GM21723 (cell line): ENCODE results near the gene SLC27A1.
"Not testable (repeated sequence)": the region's sequence is repeated elsewhere in the genome, so short reads cannot be mapped to it uniquely, and the experiment has no call there.

ENCODE experiments used
- ATAC-seq: cut with Tn5 transposase; IDR thresholded peaks from one replicate; pipeline ENCODE4 v1.9.1; 2021; ENCODE audit warnings: mild to moderate bottlenecking, moderate library complexity; ENCODE audit not compliant: unreplicated experiment

SLC27A1 gene

DNA sequence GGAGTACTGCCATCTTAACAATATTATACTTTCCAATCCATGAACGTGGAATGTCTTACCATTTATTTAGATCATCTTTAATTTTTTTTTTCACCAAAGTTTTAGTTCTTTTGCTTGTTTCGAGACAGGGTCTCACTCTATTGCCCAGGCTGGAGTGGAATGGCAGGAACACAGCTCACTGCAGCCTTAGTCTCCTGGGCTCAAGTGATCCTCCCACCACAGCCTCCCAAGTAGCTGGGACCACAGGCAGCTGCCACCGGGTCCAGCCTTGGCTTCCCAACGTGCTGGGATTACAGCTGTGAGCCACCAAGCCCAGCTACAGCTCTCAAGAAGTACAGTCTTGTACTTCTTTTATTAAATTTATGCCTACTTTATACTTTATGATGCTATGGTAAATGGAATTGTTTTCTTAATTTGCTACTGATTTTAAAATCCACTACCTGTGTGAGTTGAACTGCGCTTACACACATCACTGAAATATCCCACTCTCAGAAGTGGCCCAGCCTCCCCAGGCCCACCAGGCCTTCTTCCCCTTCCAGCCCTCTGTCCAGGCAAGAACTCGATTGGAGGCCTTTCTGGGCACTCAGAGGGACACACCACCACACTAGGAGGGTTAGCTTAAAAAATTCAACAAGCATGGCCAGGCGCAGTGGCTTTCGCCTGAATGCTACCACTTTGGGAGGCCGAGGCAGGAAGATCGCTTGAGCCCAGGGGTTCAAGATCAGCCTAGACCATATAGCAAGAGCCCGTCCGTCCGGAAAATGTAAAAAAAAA, 40.1 kb downstream of the SLC27A1 start:
- no peak for ATAC-seq

DNA sequence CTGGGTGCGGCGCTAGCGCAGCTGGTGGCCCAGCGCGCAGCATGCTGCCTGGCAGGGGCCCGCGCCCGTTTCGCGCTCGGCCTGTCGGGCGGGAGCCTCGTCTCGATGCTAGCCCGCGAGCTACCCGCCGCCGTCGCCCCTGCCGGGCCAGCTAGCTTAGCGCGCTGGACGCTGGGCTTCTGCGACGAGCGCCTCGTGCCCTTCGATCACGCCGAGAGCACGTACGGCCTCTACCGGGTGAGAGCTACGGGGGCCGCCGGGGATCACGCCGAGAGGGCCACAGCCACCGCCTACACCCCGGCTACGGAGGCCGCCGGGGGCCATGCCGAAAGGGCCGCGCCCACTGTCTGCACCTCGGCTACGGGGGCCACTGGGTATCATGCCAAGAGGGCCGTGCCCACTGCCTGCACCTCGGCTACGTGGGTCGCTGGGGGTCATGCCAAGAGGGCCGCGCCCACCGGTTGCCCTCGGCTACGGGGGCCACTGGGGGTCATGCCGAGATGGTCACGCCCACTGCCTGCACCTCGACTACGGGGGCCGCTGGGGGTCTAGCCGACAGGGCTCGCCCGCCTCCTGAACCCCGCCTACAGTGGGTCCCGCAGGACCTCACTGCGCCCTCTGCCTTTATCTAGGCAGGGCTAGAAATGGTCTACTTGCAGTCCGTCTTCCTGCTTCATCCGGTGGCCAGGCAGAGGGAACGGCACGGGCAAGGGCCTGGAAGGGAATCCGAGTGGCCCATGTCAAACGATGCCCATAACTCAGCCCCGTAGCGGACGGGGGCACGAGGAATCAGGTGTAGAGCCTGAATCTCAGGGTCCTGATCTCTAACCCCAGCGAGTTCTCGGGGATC, 41.6 kb downstream of the SLC27A1 start:
- ATAC-seq: peak; percentile 57

DNA sequence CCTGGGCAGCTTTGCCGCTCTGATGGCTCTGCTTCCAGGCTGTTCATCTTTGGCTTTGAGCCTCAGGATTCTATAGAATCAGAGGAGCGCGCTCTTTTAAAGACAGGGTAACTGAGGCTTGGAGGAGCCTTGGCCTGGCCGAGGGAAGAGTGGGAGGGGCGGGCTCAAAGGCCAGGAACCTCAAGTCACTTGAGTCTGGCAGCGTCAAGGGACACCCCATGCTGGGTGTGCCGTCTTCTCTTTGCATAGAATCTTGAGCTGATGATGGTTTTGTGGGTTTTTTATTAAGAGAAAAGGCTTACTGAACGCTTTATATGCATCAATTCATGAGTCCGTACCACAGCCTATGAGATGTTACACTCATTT, 42.2 kb downstream of the SLC27A1 start:
- ATAC-seq: peak; percentile 2

DNA sequence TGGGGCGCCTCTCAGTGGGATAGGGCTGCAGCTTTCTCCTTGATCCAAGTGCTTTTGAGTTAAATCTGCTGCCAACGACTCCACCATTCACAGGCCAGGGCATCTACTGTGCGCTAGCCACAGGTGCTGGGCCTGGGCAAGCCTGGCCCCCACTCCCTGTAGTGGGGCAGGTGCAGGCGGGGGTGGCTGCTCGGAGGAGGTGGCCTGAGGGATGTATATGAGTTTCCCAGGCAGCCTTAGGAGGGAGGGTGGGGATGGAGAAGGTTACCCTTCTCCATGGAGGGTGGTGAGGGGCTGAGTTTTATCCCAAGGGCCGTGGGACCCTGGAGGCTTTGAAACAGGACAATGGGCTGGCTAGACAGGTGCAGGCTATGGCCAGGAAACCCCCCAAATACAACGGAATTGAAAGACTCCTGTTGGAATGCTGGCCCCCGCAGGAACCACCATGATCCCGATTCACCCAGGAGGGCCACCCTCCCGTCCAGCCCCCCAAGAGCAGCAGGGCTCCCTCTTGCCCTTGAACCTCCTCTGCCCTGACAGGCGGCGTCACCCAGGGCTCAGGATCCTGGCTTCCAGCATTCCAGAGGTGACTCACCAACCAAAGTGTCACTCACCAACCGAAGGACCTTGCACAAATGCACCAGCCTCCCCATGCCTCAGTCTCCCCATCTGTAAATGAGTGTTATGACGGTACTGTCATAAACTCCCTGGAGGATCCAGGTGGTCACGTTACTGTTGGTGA, 45.3 kb downstream of the SLC27A1 start:
- no peak for ATAC-seq

DNA sequence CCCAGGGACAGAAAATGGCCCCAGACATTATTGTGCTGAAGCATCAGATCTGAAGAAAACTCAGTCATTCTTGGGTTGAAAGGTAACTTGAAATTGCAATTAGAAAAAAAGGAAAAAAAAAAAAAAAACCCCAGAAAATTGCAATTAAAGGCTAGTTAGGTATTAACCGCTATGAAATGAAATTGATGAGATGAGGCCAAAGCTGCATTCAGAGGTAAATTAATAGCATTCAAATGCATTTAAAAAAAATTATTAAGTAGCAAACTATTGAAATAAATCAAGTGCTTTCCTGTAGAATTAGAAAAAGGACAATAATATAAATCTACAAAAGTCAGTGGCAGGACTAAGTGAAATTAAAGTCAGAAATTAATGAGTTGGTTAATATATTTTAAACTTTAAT, 47.6 kb downstream of the SLC27A1 start:
- ATAC-seq: no peak

DNA sequence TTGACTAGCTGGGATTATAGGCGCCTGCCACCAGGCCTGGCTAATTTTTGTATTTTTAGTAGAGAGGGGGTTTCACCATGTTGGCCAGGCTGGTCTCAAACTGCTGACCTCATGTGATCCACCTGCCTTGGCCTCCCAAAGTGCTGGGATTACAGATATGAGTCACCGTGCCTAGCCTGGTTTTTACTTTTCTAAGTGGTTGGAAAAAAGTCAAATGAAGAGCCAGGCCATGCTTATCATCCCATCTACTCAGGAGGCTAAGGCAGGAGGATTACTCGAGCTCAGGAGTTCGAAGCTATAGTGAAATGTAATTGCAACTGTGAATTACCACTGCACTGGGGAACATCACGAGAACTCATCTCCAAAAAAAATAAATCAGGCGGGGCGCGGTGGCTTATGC, 48.3 kb downstream of the SLC27A1 start:
- not testable (repeated sequence) for ATAC-seq

DNA sequence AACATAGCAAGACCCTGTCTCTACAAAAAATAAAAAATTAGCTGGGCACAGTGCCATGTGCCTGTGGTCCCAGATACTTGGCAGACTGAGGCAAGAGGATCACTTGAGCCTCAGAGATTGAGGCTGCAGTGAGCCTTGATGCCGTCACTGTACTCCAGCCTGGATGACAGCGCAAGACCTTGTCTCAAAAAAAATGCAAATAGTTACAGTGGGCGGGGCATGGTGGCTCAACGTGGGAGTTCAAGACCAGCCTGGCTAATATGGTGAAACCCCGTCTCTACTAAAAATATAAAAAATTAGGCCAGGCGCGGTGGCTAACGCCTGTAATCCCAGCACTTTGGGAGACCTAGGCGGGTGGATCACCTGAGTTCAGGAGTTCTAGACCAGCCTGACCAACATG, 49.6 kb downstream of the SLC27A1 start:
- ATAC-seq: no peak

DNA sequence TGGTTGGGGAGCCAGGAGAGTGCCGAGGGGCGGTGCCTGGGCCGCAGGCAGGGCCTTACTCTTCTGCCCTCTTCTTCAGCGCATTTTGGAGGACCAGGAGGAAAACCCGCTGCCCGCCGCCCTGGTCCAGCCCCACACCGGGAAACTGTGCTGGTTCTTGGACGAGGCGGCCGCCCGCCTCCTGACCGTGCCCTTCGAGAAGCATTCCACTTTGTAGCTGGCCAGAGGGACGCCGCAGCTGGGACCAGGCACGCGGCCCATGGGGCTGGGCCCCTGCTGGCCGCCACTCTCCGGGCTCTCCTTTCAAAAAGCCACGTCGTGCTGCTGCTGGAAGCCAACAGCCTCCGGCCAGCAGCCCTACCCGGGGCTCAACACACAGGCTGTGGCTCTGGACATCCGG, 50.5 kb downstream of the SLC27A1 start:
- no peak for ATAC-seq

DNA sequence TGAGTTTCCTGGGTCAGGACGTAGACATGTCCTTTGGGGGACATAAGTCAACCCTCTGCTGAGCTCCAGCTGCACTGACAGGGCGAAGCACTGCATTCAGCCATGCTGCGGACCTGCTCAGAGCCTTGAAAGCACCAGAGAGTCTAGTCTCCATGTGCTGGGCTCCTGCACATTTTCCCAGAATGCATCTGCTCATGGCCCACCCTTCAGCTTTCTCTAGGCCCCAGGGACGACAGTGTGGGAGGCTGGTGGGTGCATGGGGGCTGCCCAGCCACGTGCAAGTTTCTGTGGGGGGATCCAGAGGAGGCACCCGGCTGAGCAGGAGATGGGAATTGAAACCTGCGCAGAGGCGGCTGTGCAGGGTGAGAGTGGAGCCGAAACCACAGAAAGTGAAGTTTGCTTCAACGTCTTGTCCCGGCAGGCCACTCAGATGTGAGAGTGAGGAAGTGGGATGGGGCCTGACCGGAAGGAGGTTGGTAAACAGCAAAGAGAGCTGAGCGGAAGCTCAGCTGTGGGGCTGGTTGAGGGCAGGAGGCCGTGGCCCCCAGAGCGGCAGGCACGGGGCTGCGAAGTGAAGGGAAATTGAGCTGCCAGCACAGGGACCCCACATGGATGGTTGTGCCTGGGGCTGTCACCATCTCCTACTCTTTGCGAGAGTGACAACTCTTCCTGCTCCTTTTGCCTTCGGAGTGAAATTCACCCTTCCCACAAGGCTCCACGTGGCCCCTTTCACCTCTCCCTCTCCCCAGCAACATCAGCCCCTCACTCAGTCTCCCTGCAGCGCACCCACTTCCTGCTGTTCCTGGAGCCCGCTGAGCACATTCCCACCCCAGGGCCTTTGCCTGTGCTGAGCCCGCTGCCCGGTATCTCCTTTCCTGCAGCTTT, 52.9 kb downstream of the SLC27A1 start:
- ATAC-seq: peak; percentile 79

DNA sequence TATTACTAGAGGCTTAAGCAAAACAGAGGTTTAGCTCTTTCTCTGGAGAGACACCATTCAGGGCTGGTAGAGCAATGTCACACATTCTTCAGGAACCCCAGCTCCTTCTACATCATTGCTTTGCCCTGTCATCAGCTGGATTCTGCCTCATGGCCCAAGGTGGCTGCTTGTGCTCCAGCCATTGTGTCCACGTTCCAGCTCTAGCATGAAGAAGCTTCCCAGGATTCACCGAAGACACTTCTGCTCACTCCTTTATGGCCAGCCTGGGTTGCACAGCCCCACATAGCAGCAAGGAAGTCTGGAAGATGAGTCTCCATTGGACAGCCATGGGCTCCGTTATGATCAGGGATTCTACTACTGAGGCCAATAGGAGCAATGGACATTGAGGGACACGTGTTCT, 54.3 kb downstream of the SLC27A1 start:
- no peak for ATAC-seq

DNA sequence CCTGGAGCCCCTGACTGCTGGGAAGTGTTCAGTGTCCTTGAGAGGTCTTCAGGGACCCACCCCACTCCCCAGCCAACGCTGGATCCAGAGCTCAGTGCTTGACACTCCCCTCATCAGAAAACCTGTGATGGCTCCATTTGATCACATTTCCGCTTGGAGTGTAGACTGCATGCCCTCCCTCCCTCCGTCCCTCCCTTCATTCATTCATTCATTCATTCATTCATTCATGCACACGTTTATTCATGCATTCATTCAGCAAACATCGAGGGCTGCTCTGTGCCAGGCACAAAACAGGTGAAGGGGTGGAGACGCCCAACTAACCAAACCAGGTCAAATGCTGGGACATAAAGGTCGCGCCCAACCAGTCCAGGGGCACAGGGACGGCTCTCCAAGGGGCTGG, 54.8 kb downstream of the SLC27A1 start:
- no peak for ATAC-seq

DNA sequence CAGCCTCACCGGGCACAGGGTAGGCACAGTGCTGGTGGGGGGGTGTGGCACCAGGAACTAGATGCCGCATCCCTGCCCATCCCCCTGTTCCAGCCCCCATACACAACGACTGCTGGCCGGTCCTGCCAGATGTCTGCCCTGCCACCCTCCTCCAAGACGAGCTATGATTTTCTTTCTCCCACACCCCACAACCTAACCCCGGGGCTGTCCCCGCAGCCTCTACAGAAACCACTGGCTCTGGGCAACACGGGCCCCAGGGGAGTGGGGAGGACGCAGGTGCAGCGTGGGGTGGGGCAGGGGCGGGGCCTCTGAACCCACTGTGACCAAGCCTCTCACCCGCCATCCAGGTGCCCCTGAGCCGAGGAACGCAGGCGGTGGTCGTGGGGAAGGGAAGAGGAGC, 56.6 kb downstream of the SLC27A1 start:
- no peak for ATAC-seq

DNA sequence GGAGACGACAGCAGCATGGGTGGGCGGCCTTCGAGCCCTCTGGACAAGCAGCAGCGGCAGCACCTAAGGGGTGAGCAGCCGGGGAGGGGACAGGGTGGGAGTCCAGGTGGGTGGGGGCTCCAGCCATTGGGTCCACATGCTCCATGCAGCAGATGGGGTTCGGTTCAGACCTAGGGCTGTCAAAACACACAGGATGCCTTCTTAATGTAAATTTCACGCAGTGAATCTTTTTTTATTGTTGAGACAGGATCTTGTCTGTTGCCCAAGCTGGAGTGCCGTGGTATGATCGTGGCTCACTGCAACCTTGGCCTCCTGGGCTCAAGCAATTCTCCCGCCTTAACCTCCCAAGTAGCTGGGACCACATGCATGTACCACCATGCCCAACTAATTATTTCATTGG, 57.0 kb downstream of the SLC27A1 start:
- no peak for ATAC-seq

DNA sequence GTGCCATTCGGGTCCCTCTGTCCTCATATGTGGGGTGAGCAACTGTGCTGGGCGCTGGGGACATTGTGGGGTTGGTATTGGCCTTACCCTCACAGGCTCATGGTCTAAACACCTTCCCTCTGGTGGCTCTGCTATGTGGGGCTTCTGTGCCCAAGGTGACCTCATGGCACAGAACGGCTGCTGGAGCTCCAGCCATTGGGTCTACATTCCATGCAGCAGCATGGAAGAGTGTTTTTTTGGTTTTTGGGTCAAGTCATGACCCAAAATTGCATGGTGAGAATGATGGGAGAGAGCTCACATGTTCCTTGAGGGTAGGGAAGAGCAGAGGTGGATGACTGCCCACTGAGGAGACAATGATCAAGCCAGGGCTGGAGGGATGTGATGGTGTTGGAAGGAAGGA, 58.3 kb downstream of the SLC27A1 start:
- ATAC-seq: no peak

DNA sequence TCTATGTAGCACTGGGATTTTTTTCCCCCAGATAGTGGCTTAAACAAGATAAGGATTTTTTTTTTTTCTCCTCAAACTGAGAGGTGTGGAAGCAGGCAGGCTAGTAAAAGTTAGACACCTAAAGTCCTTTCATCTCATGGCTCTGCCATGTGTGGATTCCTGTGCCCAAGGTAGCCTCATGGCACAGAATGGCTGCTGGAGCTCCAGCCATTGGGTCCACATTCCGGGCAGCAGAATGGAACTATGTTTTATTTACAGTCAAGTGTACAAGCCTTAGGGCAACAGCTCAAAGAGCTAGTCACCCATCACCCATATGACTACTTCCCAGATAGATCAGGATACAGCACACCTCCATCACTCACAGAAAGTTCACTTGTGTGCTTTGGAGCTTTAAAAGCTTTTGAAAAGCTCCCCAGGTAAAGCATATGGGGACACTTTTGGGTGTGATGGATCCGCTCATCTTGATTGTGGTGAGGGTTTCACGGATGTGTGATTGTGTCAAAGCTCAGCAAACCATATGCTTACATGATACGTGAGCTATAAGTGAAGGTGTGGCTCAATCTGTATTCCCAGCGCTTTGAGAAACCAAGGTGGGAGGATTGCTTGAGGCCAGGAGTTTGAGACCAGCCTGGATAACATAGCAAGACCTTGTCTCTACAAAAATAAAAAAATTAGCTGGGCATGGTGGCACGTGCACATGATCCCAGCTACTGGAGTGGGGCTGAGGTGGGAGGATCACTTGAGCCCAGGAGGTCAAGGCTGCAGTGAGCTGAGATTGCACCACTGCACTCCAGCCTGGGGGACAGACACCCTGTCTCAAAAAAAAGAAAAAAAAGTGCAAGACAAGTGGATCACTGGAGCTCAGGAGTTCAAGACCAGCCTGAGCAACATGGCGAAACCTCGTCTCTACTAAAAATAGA, 59.2 kb downstream of the SLC27A1 start:
- no peak for ATAC-seq

DNA sequence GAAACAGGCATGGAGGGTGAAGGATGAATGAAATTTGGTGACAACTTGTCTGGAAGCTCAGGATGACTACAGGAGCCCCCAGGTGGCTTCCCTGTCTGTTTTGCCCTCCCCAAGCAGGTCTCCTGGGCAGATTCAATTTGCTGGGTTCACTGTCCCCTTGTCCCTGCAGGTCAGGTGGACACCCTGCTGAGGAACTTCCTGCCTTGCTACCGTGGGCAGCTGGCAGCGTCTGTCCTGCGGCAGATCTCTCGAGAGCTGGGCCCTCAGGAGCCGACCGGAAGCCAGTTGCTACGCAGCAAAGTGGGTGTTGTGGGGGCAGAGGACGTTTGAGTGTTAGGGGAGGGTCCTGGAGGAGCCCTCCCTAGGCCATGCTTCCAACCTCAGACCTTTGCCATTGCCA, 60.3 kb downstream of the SLC27A1 start:
- no peak for ATAC-seq

DNA sequence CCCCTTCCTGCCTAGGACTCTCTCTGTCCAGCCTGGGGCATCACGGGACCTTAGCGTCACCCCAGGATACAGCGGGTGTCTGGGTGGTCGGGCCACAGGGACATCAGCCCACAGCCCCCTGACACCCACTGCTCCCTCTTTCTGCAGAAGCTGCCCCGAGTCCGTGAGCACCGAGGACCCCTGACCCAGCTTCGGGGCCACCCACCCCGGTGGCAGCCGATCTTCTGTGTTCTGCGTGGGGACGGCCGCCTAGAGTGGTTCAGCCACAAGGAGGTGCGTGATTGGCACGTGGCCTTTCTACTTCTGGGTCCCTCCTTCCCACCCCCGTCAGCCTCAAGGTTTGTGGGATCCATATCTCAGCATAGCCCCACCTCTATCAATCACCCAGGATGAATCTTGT, 61.8 kb downstream of the SLC27A1 start:
- ATAC-seq: no peak

DNA sequence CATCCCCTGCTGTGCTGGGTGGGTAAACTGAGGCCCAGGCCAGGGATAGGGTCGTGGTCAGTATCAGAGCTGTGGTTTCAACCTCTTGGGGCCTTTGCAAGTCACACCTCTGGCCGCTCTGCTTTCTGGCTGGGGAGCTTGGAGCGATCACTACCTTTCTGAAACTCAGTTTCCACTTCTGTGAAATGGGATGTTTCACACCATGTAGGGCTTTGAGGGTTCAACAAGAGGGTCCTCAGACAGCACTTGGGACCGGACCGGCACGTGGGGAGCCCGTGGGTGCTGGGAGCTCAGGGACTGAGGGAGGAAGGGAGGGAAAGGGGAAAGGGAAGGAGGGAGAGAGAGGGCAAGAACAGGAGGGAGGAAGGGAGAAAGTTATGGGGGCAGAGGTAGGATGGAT, 62.2 kb downstream of the SLC27A1 start:
- no peak for ATAC-seq

DNA sequence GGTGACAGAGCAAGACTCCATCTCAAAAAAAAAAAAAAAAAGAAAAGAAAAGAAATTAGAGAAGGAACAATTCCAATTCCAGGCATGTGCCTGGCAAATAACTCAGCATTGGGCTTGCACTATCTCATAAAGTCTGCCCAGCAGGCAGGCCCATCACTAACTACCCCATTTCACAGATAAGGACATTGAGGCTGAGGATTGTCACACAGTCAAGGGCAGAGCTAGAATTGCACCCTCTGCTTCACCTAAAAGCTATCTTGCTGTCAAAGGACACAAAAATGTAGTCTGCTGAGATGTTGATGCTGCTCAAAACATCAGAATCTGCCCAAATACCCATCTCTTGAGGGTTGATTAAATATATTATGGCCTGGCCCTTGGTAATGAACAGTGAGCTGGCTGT, 64.4 kb downstream of the SLC27A1 start:
- no peak for ATAC-seq

DNA sequence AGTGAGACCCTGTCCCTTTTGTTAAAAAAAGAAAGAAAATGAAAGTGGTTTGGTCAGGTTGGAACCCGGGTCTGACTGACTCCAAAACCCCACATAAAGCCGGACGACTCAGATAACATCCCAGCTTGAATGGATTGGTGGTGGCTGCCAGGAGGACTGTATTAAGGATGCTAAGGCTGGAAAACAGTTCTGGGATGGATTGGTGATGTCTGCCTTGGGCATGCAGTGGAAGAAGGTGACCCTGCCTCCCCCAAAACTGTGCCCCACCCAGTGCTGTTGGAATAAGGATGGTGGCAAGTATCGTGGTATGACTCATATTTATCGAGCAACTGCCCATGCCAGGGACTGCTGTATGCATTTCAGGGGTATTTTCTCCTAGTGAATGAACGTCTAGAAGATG, 66.6 kb downstream of the SLC27A1 start:
- no peak for ATAC-seq
